ENCODE measurements around the gene CLN6. TPM values are rescaled to one million over a fixed set of nuclear protein-coding genes. Genes with fewer than 3 reads are reported as not detected.
"Not testable (repeated sequence)": the region's sequence is repeated elsewhere in the genome, so short reads cannot be mapped to it uniquely, and the experiment has no call there.

Gene CLN6
- total RNA-seq, 1 experiment from 2014 or later: 76.7 TPM

- Mint-ChIP-seq H3K4me1 (ENCODE audit: low read depth, unreplicated experiment) (no peaks in the 10 kb centered on the region), H3K27ac (ENCODE audit: unreplicated experiment) (no peak overlapping the region), H3K4me3 (ENCODE audit: unreplicated experiment) (no peak overlapping the region), H3K36me3 (ENCODE audit: insufficient read depth, unreplicated experiment) (peaks cover 44% of the 10 kb centered on the region), H3K27me3 (ENCODE audit: insufficient read depth, unreplicated experiment) (no peaks in the 10 kb centered on the region), H3K9me3 (ENCODE audit: unreplicated experiment) (no peaks in the 10 kb centered on the region)
- no peak overlapping the region for H3K4me3 ChIP-seq (ENCODE audit: low read depth, low read length)
- intact Hi-C loops (cut with micrococcal nuclease; ENCODE audit: unreplicated experiment): no loop called here
- no peaks in the 10 kb centered on the region for H3K36me3 ChIP-seq (ENCODE audit: control insufficient read depth, insufficient read depth, low read length)
- H3K9me3 ChIP-seq: no peaks in the 10 kb centered on the region
- POLR2A ChIA-PET: interaction anchor here (0.7 kb wide), 1 partner anchor 93 kb away, joined by 3 read pairs; no protein-coding TSS in a partner anchor
- CTCF ChIA-PET: no interaction called here
- TF ChIP-seq CTCF (IDR thresholded peaks at IDR 0.05; ENCODE audit: insufficient read depth in 1 of 2, low read depth in 1 of 2, low read length in 1 of 2, severe bottlenecking in 1 of 2, unreplicated experiment in 1 of 2): no peak
- DNase-seq: no peak
- BruUV-seq (replicated peaks): no TSS peak
- no peaks in the 10 kb centered on the region for H3K27me3 ChIP-seq (replicated peaks; ENCODE audit: control insufficient read depth, insufficient read depth, low read length)
- H3K4me1 ChIP-seq: no peaks in the 10 kb centered on the region
Measured at GRCh38 chr15:68176601-68177000, 52.9 kb downstream of the CLN6 start.

- no peaks in the 10 kb centered on the region for H3K27me3 ChIP-seq (replicated peaks; ENCODE audit: control insufficient read depth, insufficient read depth, low read length)
- ChIA-PET CTCF (no interaction called here), POLR2A (no interaction called here)
- peaks cover 36% of the 10 kb centered on the region for H3K36me3 Mint-ChIP-seq (ENCODE audit: insufficient read depth, unreplicated experiment)
- DNase-seq: no peak
- no TSS peak for BruUV-seq (replicated peaks)
- no peaks in the 10 kb centered on the region for H3K4me1 ChIP-seq
- H3K27ac Mint-ChIP-seq (ENCODE audit: unreplicated experiment): no peak overlapping the region
- H3K27me3 Mint-ChIP-seq (ENCODE audit: insufficient read depth, unreplicated experiment): no peaks in the 10 kb centered on the region
- no peaks in the 10 kb centered on the region for H3K9me3 ChIP-seq
- H3K36me3 ChIP-seq (ENCODE audit: control insufficient read depth, insufficient read depth, low read length): no peaks in the 10 kb centered on the region
- H3K4me3 Mint-ChIP-seq (ENCODE audit: unreplicated experiment): no peak overlapping the region
- TF ChIP-seq CTCF (IDR thresholded peaks at IDR 0.05; ENCODE audit: insufficient read depth in 1 of 2, low read depth in 1 of 2, low read length in 1 of 2, severe bottlenecking in 1 of 2, unreplicated experiment in 1 of 2): no peak
- intact Hi-C loops (cut with micrococcal nuclease; ENCODE audit: unreplicated experiment): no loop called here
- H3K4me3 ChIP-seq (ENCODE audit: low read depth, low read length): no peak overlapping the region
- H3K9me3 Mint-ChIP-seq (ENCODE audit: unreplicated experiment): no peaks in the 10 kb centered on the region
- no peaks in the 10 kb centered on the region for H3K4me1 Mint-ChIP-seq (ENCODE audit: low read depth, unreplicated experiment)
Measured at GRCh38 chr15:68175526-68175925, 54.0 kb downstream of the CLN6 start.

- H3K27ac Mint-ChIP-seq (ENCODE audit: unreplicated experiment): no peak overlapping the region
- H3K9me3 Mint-ChIP-seq (ENCODE audit: unreplicated experiment): no peaks in the 10 kb centered on the region
- no peak for DNase-seq
- Histone ChIP-seq H3K4me3 (ENCODE audit: low read depth, low read length) (no peak overlapping the region), H3K27me3 (replicated peaks; ENCODE audit: control insufficient read depth, insufficient read depth, low read length) (no peaks in the 10 kb centered on the region), H3K4me1 (no peaks in the 10 kb centered on the region), H3K9me3 (no peaks in the 10 kb centered on the region), H3K36me3 (ENCODE audit: control insufficient read depth, insufficient read depth, low read length) (no peaks in the 10 kb centered on the region)
- H3K4me3 Mint-ChIP-seq (ENCODE audit: unreplicated experiment): no peak overlapping the region
- ChIA-PET CTCF (interaction anchor here (0.6 kb wide), 1 partner anchor 30 kb away, joined by 3 read pairs; no protein-coding TSS in a partner anchor), POLR2A (no interaction called here)
- BruUV-seq (replicated peaks): no TSS peak
- intact Hi-C loops (cut with micrococcal nuclease; ENCODE audit: unreplicated experiment): no loop called here
- H3K27me3 Mint-ChIP-seq (ENCODE audit: insufficient read depth, unreplicated experiment): no peaks in the 10 kb centered on the region
- no peaks in the 10 kb centered on the region for H3K4me1 Mint-ChIP-seq (ENCODE audit: low read depth, unreplicated experiment)
- H3K36me3 Mint-ChIP-seq (ENCODE audit: insufficient read depth, unreplicated experiment): peaks cover 29% of the 10 kb centered on the region
- no peak for TF ChIP-seq CTCF (IDR thresholded peaks at IDR 0.05; ENCODE audit: insufficient read depth in 1 of 2, low read depth in 1 of 2, low read length in 1 of 2, severe bottlenecking in 1 of 2, unreplicated experiment in 1 of 2)
Measured at GRCh38 chr15:68173119-68173518, 56.4 kb downstream of the CLN6 start.

- H3K27me3 Mint-ChIP-seq (ENCODE audit: insufficient read depth, unreplicated experiment); H3K4me1 ChIP-seq; H3K27ac Mint-ChIP-seq (ENCODE audit: unreplicated experiment); CTCF ChIA-PET; H3K4me3 ChIP-seq (ENCODE audit: low read depth, low read length); H3K9me3 ChIP-seq; H3K4me1 Mint-ChIP-seq (ENCODE audit: low read depth, unreplicated experiment); H3K36me3 ChIP-seq (ENCODE audit: control insufficient read depth, insufficient read depth, low read length); BruUV-seq (replicated peaks); H3K4me3 Mint-ChIP-seq (ENCODE audit: unreplicated experiment); POLR2A ChIA-PET; DNase-seq; intact Hi-C loops (cut with micrococcal nuclease; ENCODE audit: unreplicated experiment); H3K27me3 ChIP-seq (replicated peaks; ENCODE audit: control insufficient read depth, insufficient read depth, low read length); H3K9me3 Mint-ChIP-seq (ENCODE audit: unreplicated experiment): not testable (repeated sequence)
- peaks cover 19% of the 10 kb centered on the region for H3K36me3 Mint-ChIP-seq (ENCODE audit: insufficient read depth, unreplicated experiment)
Measured at GRCh38 chr15:68172037-68172436, 57.5 kb downstream of the CLN6 start.
